Liver (tissue), 3 donors: ENCODE data around the gene MED31.

Source experiments
- CTCF ChIP-seq: fragments of 150-350 bp; IDR thresholded peaks from 2 replicates; pipeline ENCODE4 v1.5.1; 2017; ENCODE audit warnings: improper control_type of control experiment, low read depth, low read length; ENCODE audit not compliant: missing input control
- EGR1 ChIP-seq, 2 donors: IDR thresholded peaks; 2 replicates each; pipeline ENCODE4 v1.6.1; 2016 to 2018; ENCODE audit warnings: antibody characterized with exemption in 2 of 2, low read depth in 2 of 2
- FOXA1 ChIP-seq: IDR thresholded peaks from 2 replicates; pipeline ENCODE4 v1.6.1; 2016; ENCODE audit warnings: antibody characterized with exemption
- FOXA2 ChIP-seq: IDR thresholded peaks from 2 replicates; pipeline ENCODE4 v1.6.1; 2016; ENCODE audit warnings: antibody characterized with exemption
- HNF4A ChIP-seq, 2 donors: conservative IDR thresholded peaks; 2 replicates each; pipeline ENCODE4 v1.6.1; 2016; ENCODE audit warnings: antibody characterized with exemption in 2 of 2, mild to moderate bottlenecking in 2 of 2
- MAX ChIP-seq: IDR thresholded peaks from 2 replicates; pipeline ENCODE4 v1.6.1; 2016; ENCODE audit warnings: antibody characterized with exemption
- NR2F2 ChIP-seq: IDR thresholded peaks from 2 replicates; pipeline ENCODE4 v1.6.1; 2016; ENCODE audit warnings: antibody characterized with exemption
- RAD21 ChIP-seq, 2 donors: IDR thresholded peaks; 2 replicates each; pipeline ENCODE4 v1.6.1; 2016; ENCODE audit warnings: antibody characterized with exemption in 2 of 2, mild to moderate bottlenecking in 2 of 2
- TAF1 ChIP-seq: conservative IDR thresholded peaks from 2 replicates; pipeline ENCODE4 v1.6.1; 2016; ENCODE audit warnings: antibody characterized with exemption, mild to moderate bottlenecking
- YY1 ChIP-seq: IDR thresholded peaks from 2 replicates; pipeline ENCODE4 v1.6.1; 2016; ENCODE audit warnings: antibody characterized with exemption, mild to moderate bottlenecking
- TF ChIP-seq, protein P1 (sequence below): IDR thresholded peaks from 2 replicates; pipeline ENCODE4 v1.6.1; 2016; ENCODE audit warnings: antibody characterized with exemption
- donor health status: healthy.
- donor health status: healthy.

DNA sequence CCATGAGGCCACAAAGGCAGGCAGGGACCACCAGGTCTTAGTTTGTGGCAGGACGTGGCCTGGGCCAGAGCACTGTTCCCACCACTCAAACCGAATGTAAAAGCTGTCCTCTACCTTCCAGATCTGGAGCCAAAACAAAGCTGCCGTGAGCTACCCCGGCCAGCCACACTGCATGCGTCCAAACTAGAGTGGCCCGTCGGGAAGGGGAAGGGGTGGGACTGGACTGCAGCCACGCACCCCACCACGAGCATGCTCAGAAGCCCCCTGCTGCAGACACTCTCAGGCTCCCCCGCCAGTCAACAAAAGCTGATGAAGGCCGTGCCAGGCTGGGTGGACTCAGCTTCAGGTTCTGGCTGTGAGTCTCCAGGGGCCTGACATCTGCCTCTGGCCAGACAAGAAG lies 46.6 kb upstream of the MED31 start:
- no peak for TF ChIP-seq CTCF
- no peak for TF ChIP-seq YY1
- TF ChIP-seq EGR1 (IDR thresholded peaks at IDR 0.05; ENCODE audit: low read depth in 2 of 2), result no peak
- TF ChIP-seq RAD21 (IDR thresholded peaks at IDR 0.05), result no peak
- TF ChIP-seq HNF4A (conservative IDR thresholded peaks at IDR 0.05), result no peak
- no peak for TF ChIP-seq TAF1
- TF ChIP-seq, protein P1, sequence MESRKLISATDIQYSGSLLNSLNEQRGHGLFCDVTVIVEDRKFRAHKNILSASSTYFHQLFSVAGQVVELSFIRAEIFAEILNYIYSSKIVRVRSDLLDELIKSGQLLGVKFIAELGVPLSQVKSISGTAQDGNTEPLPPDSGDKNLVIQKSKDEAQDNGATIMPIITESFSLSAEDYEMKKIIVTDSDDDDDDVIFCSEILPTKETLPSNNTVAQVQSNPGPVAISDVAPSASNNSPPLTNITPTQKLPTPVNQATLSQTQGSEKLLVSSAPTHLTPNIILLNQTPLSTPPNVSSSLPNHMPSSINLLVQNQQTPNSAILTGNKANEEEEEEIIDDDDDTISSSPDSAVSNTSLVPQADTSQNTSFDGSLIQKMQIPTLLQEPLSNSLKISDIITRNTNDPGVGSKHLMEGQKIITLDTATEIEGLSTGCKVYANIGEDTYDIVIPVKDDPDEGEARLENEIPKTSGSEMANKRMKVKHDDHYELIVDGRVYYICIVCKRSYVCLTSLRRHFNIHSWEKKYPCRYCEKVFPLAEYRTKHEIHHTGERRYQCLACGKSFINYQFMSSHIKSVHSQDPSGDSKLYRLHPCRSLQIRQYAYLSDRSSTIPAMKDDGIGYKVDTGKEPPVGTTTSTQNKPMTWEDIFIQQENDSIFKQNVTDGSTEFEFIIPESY, result no peak
- no peak for TF ChIP-seq NR2F2
- no peak for TF ChIP-seq FOXA2
- no peak for TF ChIP-seq FOXA1
- TF ChIP-seq MAX, result no peak
